SH-SY5Y (cell line): Measurements from ENCODE around the gene MAP2K2.

Source experiments
- GATA2 ChIP-seq: IDR thresholded peaks from 2 replicates; pipeline ENCODE4 v1.6.1; 2011; ENCODE audit warnings: mild to moderate bottlenecking, low read depth, low read length
- GATA3 ChIP-seq: IDR thresholded peaks from 2 replicates; pipeline ENCODE4 v1.6.1; 2011; ENCODE audit warnings: low read depth, mild to moderate bottlenecking, low read length, moderate library complexity

DNA sequence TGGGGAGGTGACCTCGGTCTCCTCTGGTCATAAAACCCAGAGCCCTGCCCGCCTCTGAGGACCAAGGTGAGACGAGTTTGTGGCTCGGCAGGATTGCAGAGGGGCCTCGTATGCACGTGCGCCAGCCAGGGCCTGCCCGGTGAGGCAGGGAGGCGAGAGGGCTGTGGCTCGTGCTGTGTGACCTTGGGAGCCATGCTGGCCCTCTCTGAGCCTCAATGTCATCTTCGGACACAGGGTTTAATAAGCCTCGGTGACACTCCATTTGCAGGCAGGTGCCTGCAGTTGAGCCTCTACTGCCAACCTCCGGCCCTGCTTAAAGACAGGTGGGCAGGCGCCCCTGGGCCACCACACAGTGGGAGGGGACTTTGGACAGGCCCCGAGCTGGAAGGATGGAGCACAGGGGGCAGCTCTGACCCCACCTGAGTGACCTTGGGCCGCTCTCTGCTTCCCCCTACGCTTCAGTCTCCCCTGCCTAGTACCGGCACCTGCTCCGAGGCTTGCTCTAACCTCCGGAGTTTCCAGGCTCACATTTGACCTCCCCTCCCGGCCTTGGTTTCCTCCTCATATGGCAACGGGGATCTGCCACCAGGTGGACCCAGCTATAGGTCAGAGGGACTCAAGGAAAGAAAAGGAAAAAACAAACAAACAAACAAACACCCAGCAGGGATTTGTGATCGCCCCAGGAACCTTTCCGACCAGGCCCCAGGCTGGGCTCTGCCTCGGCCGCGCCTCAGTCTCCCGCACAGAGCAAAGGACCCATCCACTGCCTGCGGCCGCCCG is 60.4 kb downstream of the MAP2K2 start:
- TF ChIP-seq GATA3 = no peak
- no peak for TF ChIP-seq GATA2
